H1 (cell line): ENCODE data around the gene NR2F6. TPM values are rescaled to one million over a fixed set of nuclear protein-coding genes. Genes with fewer than 3 reads are reported as not detected.

Source experiments
- BRCA1 ChIP-seq: IDR thresholded peaks from 2 replicates; pipeline ENCODE4 v1.6.1; 2012; ENCODE audit warnings: low read depth, low read length, improper control_type of control experiment
- KDM4A ChIP-seq: IDR thresholded peaks from one replicate; pipeline ENCODE4 v1.7.1; 2012; ENCODE audit warnings: low read depth, mild to moderate bottlenecking, moderate library complexity, low read length, inconsistent platforms; ENCODE audit not compliant: severe bottlenecking
- SAP30 ChIP-seq: fragments of 300-600 bp; sonication (generic); IDR thresholded peaks from 2 replicates; pipeline ENCODE4 v1.7.1; 2012; ENCODE audit warnings: low read length, moderate library complexity, mild to moderate bottlenecking, inconsistent platforms; ENCODE audit not compliant: insufficient read depth, insufficient replicate concordance
- TAF7 ChIP-seq: optimal IDR thresholded peaks from 2 replicates; pipeline ENCODE3; 2011; ENCODE audit warnings: low read depth, mild to moderate bottlenecking, inconsistent platforms, low read length, moderate library complexity, borderline replicate concordance
- polyA plus RNA-seq, 7 experiments: library from polyadenylated mRNA; depleted of rRNA in 3 of 7; stranded (reverse) in 5 of 7; unstranded in 2 of 7; fragments of >200 nt in 5 of 7; fragments of 200-250 nt in 2 of 7; gene quantifications; 1 replicate in 5 of 7; 2 replicates in 1 of 7; 4 replicates in 1 of 7; pipeline versions ENCODE4 v1.2.1 to v1.2.3, GENCODE V29; 2011 to 2013; ENCODE audit warnings: missing spikeins in 2 of 7, mixed read lengths in 2 of 7
- total RNA-seq: library from RNA; stranded (reverse); fragmentation: NEBNext Ultra II Directional; extraction: Animal tissue kit (Norgen Biotek cat#: 25700); gene quantifications from 2 replicates; pipeline ENCODE4 v1.2.1, GENCODE V29; 2021

NR2F6 gene
- total and polyA plus RNA-seq, 2 of the 8 experiments (the other 6 are each of a cell fraction or from before 2014, with no cell fraction given) = 99.7 to 114 TPM

DNA sequence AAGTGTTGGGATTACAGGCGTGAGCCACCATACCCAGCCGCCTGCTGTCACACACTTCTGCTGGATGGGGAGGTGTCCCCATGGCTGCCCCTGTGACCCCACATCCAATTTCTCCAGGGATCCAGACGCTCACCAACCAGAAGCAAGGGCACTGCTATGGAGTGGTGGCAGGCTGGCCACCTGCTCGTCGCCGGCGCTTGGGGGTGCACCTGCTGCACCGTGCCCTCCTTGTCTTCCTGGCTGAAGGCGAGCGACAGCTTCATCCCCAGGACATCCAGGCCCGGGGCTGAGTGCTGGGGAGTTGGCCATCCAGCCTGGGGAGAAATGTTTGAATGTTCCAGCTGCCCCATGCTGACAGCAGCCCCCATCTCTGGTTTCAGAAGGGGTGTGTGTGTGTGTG is 40.5 kb upstream of the NR2F6 start (continued):
- TF ChIP-seq TAF7 = no peak
- no peak for TF ChIP-seq BRCA1
- no peak for TF ChIP-seq SAP30
- no peak for TF ChIP-seq KDM4A
- TF ChIP-seq, all 59 proteins: peak for 0
